CD4-positive, CD25-positive, alpha-beta regulatory T cell (primary cell): Measurements from ENCODE around the gene HDAC4. TPM values are rescaled to one million over a fixed set of nuclear protein-coding genes. Genes with fewer than 3 reads are reported as not detected.

Experiments
- ATAC-seq, 2 donors: fragments of 150-1000 bp; cut with Tn5 transposase; one replicate each; pipeline ENCODE4 v1.10.0; 2021; ENCODE audit warnings: low read depth in 2 of 2, moderate number of reproducible peaks in 2 of 2, moderate library complexity in 1 of 2
- DNase-seq, 3 donors: peaks; one replicate each; pipeline versions ENCODE4 v3.0.0 to v3.0.0-alpha.2; 2012 to 2022; ENCODE audit warnings: mixed read lengths in 1 of 3
- H3K27ac ChIP-seq: one replicate; pipeline ENCODE4 v1.7.0; 2013; ENCODE audit warnings: mild to moderate bottlenecking, low read length; ENCODE audit not compliant: insufficient read depth, poor library complexity, severe bottlenecking
- H3K27me3 ChIP-seq: one replicate; pipeline ENCODE4 v1.7.0; 2013; ENCODE audit warnings: low read length; ENCODE audit not compliant: control insufficient read depth, insufficient read depth
- H3K36me3 ChIP-seq: one replicate; pipeline ENCODE4 v1.7.0; 2013; ENCODE audit warnings: mild to moderate bottlenecking, low read length, moderate library complexity; ENCODE audit not compliant: control insufficient read depth, insufficient read depth
- H3K4me1 ChIP-seq: 2 replicates; pipeline ENCODE4 v1.7.0; 2013; ENCODE audit warnings: mild to moderate bottlenecking, low read length; ENCODE audit not compliant: insufficient read depth, control insufficient read depth, poor library complexity, severe bottlenecking
- H3K4me3 ChIP-seq: one replicate; pipeline ENCODE4 v1.7.0; 2013; ENCODE audit warnings: low read depth, mild to moderate bottlenecking, low read length, moderate library complexity
- H3K9me3 ChIP-seq, 2 experiments: 1 replicate in 1 of 2; 2 replicates in 1 of 2; pipeline ENCODE4 v1.7.0; 2013; ENCODE audit warnings: low read length in 2 of 2, mild to moderate bottlenecking in 1 of 2, moderate library complexity in 1 of 2; ENCODE audit not compliant: control insufficient read depth in 2 of 2
- H3K27ac Mint-ChIP-seq, 3 donors: one replicate each; pipeline ENCODE4 v1.8.0; 2020 to 2022; ENCODE audit warnings: mild to moderate bottlenecking in 3 of 3, mixed read lengths in 3 of 3, moderate library complexity in 2 of 3
- H3K27me3 Mint-ChIP-seq: one replicate; pipeline ENCODE4 v1.8.0; 2022; ENCODE audit warnings: mild to moderate bottlenecking, mixed read lengths
- H3K36me3 Mint-ChIP-seq: one replicate; pipeline ENCODE4 v1.8.0; 2020; ENCODE audit warnings: mixed read lengths
- H3K4me1 Mint-ChIP-seq, 4 donors: one replicate each; pipeline ENCODE4 v1.8.0; 2020 to 2022; ENCODE audit warnings: mixed read lengths in 4 of 4, mild to moderate bottlenecking in 1 of 4
- H3K4me3 Mint-ChIP-seq, 4 donors: one replicate each; pipeline ENCODE4 v1.8.0; 2020 to 2022; ENCODE audit warnings: mild to moderate bottlenecking in 4 of 4, mixed read lengths in 4 of 4, moderate library complexity in 3 of 4
- H3K9me3 Mint-ChIP-seq, 7 donors: one replicate each; pipeline ENCODE4 v1.8.0; 2020 to 2022; ENCODE audit warnings: mixed read lengths in 7 of 7, mild to moderate bottlenecking in 3 of 7, moderate library complexity in 2 of 7
- polyA plus RNA-seq, 4 donors: library from polyadenylated mRNA; unstranded; fragments of 300-500 nt; fragmentation: Illumina TruSeq; gene quantifications; one replicate each; pipeline ENCODE4 v1.2.3, GENCODE V29; 2021
- total RNA-seq: library from RNA; stranded (reverse); gene quantifications from one replicate; pipeline ENCODE4 v1.2.3, GENCODE V29; 2022

Gene HDAC4
- total and polyA plus RNA-seq, 5 donors from 2014 or later: 6.5 to 118 (median 8.6) TPM

DNA sequence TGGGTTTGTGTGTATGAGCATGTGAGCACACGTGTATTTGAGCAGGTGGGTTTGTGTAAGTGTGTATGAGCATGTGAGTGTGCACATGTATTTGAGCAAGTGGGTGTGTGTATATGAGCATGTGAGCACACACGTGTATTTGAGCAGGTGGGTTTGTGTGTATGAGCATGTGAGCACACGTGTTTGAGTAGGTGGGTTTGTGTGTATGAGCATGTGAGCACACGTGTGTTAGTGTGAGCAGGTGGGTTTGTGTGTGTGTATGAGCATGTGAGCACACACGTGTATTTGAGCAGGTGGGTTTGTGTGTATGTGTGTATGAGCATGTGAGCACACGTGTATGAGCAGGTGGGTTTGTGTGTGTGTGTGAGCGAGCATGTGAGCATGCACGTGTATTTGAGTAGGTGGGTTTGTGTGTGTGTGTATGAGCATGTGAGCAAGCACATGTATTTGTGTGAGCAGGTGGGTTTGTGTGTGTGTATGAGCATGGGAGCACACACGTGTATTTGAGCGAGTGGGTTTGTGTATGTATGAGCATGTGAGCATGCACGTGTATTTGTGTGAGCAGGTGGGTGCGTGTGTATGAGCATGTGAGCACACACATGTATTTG is 383.2 kb downstream of the HDAC4 start:
- Mint-ChIP-seq H3K27ac (no peak overlapping the region), H3K4me3 (no peak overlapping the region)

DNA sequence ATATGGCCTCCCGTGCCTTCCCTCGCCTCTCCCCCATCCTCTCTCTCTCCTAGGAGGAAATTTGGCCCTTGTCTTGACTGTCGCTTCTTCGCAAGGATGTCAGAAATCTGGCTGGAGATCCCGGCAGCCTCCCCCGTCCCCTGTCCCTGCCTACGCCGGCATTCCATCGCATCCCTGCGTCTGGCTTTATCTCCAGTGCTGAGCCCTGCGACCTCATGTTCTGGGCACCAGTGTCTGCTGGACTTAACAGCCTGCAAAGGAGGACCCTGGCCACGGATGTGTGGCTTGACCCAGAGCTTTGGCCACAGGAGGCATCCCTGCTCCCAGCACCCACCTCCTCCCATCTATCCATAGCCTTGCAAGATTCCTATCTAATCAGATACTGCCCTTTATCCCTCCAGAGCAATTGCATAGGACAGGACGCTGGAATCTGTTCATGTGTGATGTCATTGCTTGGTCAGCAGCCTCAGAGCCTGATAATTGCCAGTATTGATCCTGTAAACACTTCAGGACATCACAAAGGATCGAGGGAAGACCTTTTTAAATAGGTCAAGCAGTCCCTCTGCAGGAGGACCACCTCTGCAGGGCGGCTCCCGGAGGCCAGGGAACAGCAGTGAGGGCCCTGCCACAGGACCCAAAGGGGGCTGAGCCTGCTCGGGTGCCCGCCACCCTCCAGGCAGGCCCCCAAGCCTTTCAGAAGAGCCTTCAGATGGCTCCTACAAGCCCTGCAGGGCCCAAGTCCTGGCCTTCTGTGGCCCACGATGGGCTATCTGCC is 384.7 kb downstream of the HDAC4 start:
- Mint-ChIP-seq H3K9me3 (peaks cover 0 to 2% (median 0%) of the 10 kb centered on the region in 7 donors), H3K36me3 (no peaks in the 10 kb centered on the region), H3K4me1 (no peaks in the 10 kb centered on the region), H3K27ac (no peak overlapping the region), H3K27me3 (peaks cover 4% of the 10 kb centered on the region), H3K4me3 (no peak overlapping the region)
- no peaks in the 10 kb centered on the region for H3K4me1 ChIP-seq
- no peak for DNase-seq
- H3K27me3 ChIP-seq: no peaks in the 10 kb centered on the region
- ATAC-seq: no peak
- H3K4me3 ChIP-seq: no peak overlapping the region
- H3K36me3 ChIP-seq: no peaks in the 10 kb centered on the region
- no peak overlapping the region for H3K27ac ChIP-seq
- no peaks in the 10 kb centered on the region for H3K9me3 ChIP-seq

More for the DNA sequence above, 383.2 kb downstream of the HDAC4 start:
- Histone ChIP-seq H3K4me3 (no peak overlapping the region), H3K4me1 (no peaks in the 10 kb centered on the region), H3K9me3 (no peaks in the 10 kb centered on the region), H3K27ac (no peak overlapping the region), H3K36me3 (no peaks in the 10 kb centered on the region), H3K27me3 (no peaks in the 10 kb centered on the region)
- peaks cover 12% of the 10 kb centered on the region for H3K27me3 Mint-ChIP-seq
- H3K9me3 Mint-ChIP-seq: peaks cover 0 to 2% (median 0%) of the 10 kb centered on the region in 7 donors
- ATAC-seq (no peak), DNase-seq (no peak)
- no peaks in the 10 kb centered on the region for H3K4me1 Mint-ChIP-seq
- no peaks in the 10 kb centered on the region for H3K36me3 Mint-ChIP-seq

DNA sequence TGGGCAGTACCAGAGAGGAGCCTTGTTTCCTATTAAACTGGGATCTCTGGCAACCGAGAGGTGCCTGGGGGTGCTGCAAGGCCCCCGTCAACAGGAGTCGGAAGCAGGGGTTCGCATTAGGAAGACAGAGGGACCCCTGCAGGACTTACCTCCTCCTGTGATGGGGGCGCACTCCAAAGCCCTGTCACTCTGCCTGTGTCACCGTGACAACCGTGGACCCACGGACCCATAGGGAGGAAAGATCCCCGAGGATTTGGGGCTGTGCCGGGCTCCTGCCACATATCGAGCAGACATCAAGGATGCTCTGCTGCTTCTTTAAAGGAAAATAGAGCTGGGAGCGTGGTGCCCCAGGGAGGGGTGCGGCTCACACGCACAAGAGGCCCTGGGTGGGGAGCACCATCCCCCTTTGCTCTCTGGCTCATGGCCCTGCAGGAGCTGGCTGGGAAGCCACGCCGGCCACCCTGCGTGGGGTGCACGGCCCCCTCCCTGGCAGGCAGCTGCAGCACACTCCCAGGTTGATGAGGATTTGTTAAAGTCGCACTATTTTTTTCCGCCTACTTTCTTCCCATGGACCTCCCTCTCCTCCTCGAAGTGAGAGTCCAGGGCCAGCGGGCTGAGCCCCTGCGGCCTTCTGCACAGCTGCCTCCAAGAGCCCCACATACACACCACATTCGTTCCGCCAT is 385.5 kb downstream of the HDAC4 start:
- Histone ChIP-seq H3K9me3 (no peaks in the 10 kb centered on the region), H3K27ac (no peak overlapping the region), H3K27me3 (no peaks in the 10 kb centered on the region), H3K36me3 (no peaks in the 10 kb centered on the region), H3K4me1 (no peaks in the 10 kb centered on the region), H3K4me3 (no peak overlapping the region)
- ATAC-seq (no peak), DNase-seq (no peak)
- Mint-ChIP-seq H3K36me3 (no peaks in the 10 kb centered on the region), H3K27ac (no peak overlapping the region), H3K4me1 (no peaks in the 10 kb centered on the region), H3K4me3 (no peak overlapping the region), H3K9me3 (peaks cover 0 to 2% (median 0%) of the 10 kb centered on the region in 7 donors), H3K27me3 (peaks cover 4% of the 10 kb centered on the region)

DNA sequence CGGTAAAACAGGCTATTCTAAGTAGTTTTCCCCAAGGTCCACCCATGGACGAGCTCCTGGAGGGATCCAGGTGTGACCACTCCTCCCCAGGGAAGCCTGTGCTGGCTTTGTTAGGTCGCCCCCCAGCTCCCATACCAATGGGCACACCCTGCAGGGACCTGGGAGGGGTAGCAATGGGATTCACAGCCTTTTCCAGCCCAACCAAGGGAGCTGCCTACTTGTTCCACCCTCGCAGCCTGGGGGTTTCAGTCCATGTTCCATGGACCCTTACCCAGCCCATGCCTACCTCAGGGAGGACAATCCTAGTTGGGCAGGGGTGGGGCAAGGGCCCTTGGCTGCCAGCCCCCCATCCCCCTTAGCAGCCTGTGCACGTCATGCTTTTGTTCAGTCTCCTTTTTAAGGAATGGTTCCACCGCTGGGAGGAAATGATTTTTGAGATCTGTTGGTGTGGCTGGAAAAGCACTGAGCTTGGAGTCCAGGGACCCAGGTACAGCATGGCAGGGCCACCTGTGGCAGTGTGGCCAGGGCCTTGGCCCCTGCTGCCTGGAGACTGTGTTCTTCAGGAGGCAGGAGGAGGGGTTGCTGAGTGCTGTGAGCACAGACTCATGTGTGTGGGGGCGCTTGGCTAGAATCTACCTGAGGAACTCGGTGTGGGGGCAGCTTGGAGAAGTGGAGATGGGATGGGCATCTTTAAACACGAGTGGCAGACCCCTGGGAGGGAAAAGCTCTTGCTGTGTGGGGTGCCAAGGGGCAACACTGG is 386.2 kb downstream of the HDAC4 start:
- Histone ChIP-seq H3K9me3 (no peaks in the 10 kb centered on the region), H3K36me3 (no peaks in the 10 kb centered on the region), H3K27ac (no peak overlapping the region), H3K4me1 (no peaks in the 10 kb centered on the region), H3K4me3 (no peak overlapping the region), H3K27me3 (no peaks in the 10 kb centered on the region)
- no peaks in the 10 kb centered on the region for H3K4me1 Mint-ChIP-seq
- H3K27ac Mint-ChIP-seq: no peak overlapping the region
- ATAC-seq (no peak), DNase-seq (no peak)
- H3K4me3 Mint-ChIP-seq: no peak overlapping the region
- H3K36me3 Mint-ChIP-seq: no peaks in the 10 kb centered on the region
- H3K27me3 Mint-ChIP-seq: peaks cover 1% of the 10 kb centered on the region
- H3K9me3 Mint-ChIP-seq: peaks cover 0 to 2% (median 0%) of the 10 kb centered on the region in 7 donors

DNA sequence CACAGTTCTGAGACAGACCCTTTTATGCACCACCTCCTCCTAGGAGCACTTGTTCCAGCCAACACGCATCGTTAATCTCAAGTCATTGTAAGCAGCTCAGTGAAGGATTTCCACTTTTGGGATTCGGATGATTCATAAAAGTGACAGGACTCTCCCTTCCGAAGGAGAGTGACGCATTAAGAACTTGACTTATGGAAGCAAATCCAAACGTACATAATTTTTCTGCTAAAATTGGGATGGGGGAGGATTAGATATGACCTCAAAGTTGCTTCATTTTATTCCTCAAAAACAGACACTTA is 387.2 kb downstream of the HDAC4 start:
- Mint-ChIP-seq H3K27me3 (peaks cover 9% of the 10 kb centered on the region), H3K4me1 (no peaks in the 10 kb centered on the region), H3K9me3 (no peaks in the 10 kb centered on the region), H3K4me3 (no peak overlapping the region), H3K36me3 (no peaks in the 10 kb centered on the region), H3K27ac (no peak overlapping the region)
- Histone ChIP-seq H3K36me3 (no peaks in the 10 kb centered on the region), H3K9me3 (no peaks in the 10 kb centered on the region), H3K27me3 (no peaks in the 10 kb centered on the region), H3K4me1 (no peaks in the 10 kb centered on the region), H3K27ac (no peak overlapping the region), H3K4me3 (no peak overlapping the region)
- ATAC-seq: no peak
- no peak for DNase-seq

DNA sequence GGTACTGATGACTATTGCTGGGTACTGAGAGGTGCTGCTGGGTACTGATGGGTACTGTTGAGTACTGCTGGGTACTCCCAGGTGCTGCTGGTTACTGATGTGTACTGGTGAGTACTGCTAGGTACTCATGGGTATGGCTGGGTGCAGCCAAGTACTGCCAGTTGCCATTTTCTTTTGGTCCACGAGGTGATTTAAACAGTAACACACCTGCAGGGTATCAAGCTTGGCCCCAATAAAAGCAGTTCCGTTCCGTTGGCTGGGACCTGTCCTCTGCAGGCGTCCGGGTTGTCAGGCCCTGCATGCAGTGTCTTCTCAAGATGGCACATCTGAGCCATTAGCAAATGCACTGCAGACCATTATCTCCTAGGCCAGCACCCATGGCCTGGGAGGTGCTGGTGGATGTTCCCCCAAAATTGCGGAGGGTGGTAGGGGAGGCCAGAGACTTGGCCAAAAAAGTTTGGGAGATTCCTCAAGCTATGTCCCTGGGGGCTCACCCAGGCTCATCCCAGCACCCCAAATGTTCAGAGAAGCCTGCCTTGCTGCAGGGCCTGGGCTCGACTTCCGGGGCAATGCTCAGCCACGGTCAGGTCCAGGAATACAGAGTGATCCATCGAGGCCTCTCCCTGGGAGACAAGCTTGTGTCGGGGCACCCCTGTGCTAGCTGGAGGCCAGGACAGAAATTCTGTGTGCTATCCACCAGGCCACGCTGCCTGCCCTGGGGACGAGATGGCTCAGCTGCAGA is 387.7 kb downstream of the HDAC4 start:
- DNase-seq: no peak
- Histone ChIP-seq H3K9me3 (no peaks in the 10 kb centered on the region), H3K27me3 (no peaks in the 10 kb centered on the region), H3K27ac (no peak overlapping the region), H3K36me3 (no peaks in the 10 kb centered on the region), H3K4me1 (no peaks in the 10 kb centered on the region), H3K4me3 (no peak overlapping the region)
- ATAC-seq: no peak
- Mint-ChIP-seq H3K4me3 (no peak overlapping the region), H3K9me3 (no peaks in the 10 kb centered on the region), H3K27me3 (peaks cover 9% of the 10 kb centered on the region), H3K4me1 (no peaks in the 10 kb centered on the region), H3K36me3 (no peaks in the 10 kb centered on the region), H3K27ac (peak overlapping the region in 1 of 3 donors; percentile 64)

DNA sequence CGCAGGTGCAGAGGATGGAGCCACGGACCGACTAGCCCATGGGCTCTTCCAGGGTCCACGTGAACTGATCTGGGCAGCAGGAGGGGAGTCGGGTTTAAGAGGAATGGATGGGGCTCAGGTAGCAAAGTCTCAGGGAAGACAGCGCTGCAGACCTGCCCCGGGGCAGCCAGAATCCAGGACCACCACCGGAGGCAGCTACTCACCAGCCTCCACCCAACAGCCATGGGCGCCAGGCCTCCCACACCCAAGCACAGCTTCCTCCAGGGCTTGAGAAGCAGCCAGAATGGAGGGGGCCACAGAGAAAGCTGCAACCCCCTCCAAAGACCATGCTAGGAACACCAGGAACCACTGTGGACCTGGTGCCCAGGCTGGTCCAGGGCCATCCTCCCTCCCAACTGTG is 388.6 kb downstream of the HDAC4 start:
- H3K4me3 Mint-ChIP-seq: no peak overlapping the region
- ATAC-seq (no peak), DNase-seq (no peak)
- Histone ChIP-seq H3K4me1 (no peaks in the 10 kb centered on the region), H3K27me3 (no peaks in the 10 kb centered on the region), H3K4me3 (no peak overlapping the region), H3K27ac (no peak overlapping the region), H3K9me3 (no peaks in the 10 kb centered on the region), H3K36me3 (no peaks in the 10 kb centered on the region)
- H3K9me3 Mint-ChIP-seq: no peaks in the 10 kb centered on the region
- H3K27me3 Mint-ChIP-seq: peaks cover 9% of the 10 kb centered on the region
- no peaks in the 10 kb centered on the region for H3K4me1 Mint-ChIP-seq
- H3K36me3 Mint-ChIP-seq: no peaks in the 10 kb centered on the region
- no peak overlapping the region for H3K27ac Mint-ChIP-seq
